Esophagus (tissue), 2 donors: Measurements from ENCODE around the gene GARIN5B. TPM values are rescaled to one million over a fixed set of nuclear protein-coding genes. Genes with fewer than 3 reads are reported as not detected.

Source experiments
- H3K27ac ChIP-seq, 2 donors: one replicate each; pipeline ENCODE4 v1.5.1; 2013; ENCODE audit warnings: low read depth in 2 of 2, mild to moderate bottlenecking in 2 of 2, inconsistent platforms in 1 of 2, low read length in 1 of 2, moderate library complexity in 1 of 2
- H3K27me3 ChIP-seq, 2 donors: one replicate each; pipeline ENCODE4 v1.6.1; 2013; ENCODE audit warnings: low read length in 2 of 2, control low read depth in 1 of 2, mild to moderate bottlenecking in 1 of 2; ENCODE audit not compliant: insufficient read depth in 2 of 2, control insufficient read depth in 1 of 2
- H3K36me3 ChIP-seq, 2 donors: one replicate each; pipeline ENCODE4 v1.6.1; 2013; ENCODE audit warnings: low read length in 1 of 2; ENCODE audit not compliant: control insufficient read depth in 2 of 2, insufficient read depth in 2 of 2
- H3K4me1 ChIP-seq, 2 donors: one replicate each; pipeline ENCODE4 v1.6.1; 2013; ENCODE audit warnings: low read length in 1 of 2; ENCODE audit not compliant: control insufficient read depth in 2 of 2, insufficient read depth in 2 of 2
- H3K4me3 ChIP-seq, 2 donors: one replicate each; pipeline ENCODE4 v1.5.1; 2013; ENCODE audit warnings: low read length in 2 of 2, mild to moderate bottlenecking in 2 of 2, low read depth in 1 of 2, moderate library complexity in 1 of 2
- H3K9me3 ChIP-seq, 2 donors: one replicate each; pipeline ENCODE4 v1.6.1; 2013; ENCODE audit warnings: mild to moderate bottlenecking in 2 of 2, low read depth in 1 of 2, low read length in 1 of 2, moderate library complexity in 1 of 2; ENCODE audit not compliant: control insufficient read depth in 2 of 2, insufficient read depth in 1 of 2
- WGBS, 2 donors: extraction: QIAGEN DNeasy Blood & Tissue Kit; methylation state at CpG; one replicate each; pipeline ENCODE4 v1.1.7; 2013; 5-methylcytosine and 5-hydroxymethylcytosine counted together
- polyA plus RNA-seq, 2 donors: library from polyadenylated mRNA; stranded (reverse); fragments of 200-250 nt; gene quantifications; one replicate each; pipeline ENCODE4 v1.2.3, GENCODE V29; 2013
- donor health status: healthy with polysubstance abuse.
- donor health status: Bipolar disorder and iron deficiency.

GARIN5B gene
- polyA plus RNA-seq, 2 donors = not detected

GRCh38 chr19:55358943-55359908 lies 3.8 kb downstream of the GARIN5B start:
- 67 to 71% methylated on average over 32 of the region's 32 CpGs for WGBS, 2 donors
- Histone ChIP-seq H3K27me3 (peaks cover 0 to 2% of the 10 kb centered on the region in 2 donors), H3K9me3 (no peaks in the 10 kb centered on the region), H3K36me3 (no peaks in the 10 kb centered on the region), H3K4me1 (peaks cover 0 to 3% of the 10 kb centered on the region in 2 donors), H3K4me3 (no peak overlapping the region), H3K27ac (no peak overlapping the region)

- peaks cover 0 to 2% of the 10 kb centered on the region in 2 donors for H3K9me3 ChIP-seq
- H3K27me3 ChIP-seq = peaks cover 0 to 3% of the 10 kb centered on the region in 2 donors
- H3K36me3 ChIP-seq = no peaks in the 10 kb centered on the region
- WGBS, 2 donors = 88% methylated on average over 19 of the region's 19 CpGs
- no peak overlapping the region for H3K4me3 ChIP-seq
- H3K4me1 ChIP-seq = peaks cover 2 to 3% of the 10 kb centered on the region in 2 donors
- no peak overlapping the region for H3K27ac ChIP-seq
These were observed 4.6 kb downstream of the GARIN5B start for GRCh38 chr19:55358493-55358892.

GRCh38 chr19:55355213-55355821 lies 7.7 kb downstream of the GARIN5B start:
- Histone ChIP-seq H3K27ac (peak overlapping the region in 1 of 2 donors; percentile 68), H3K36me3 (no peaks in the 10 kb centered on the region), H3K9me3 (peaks cover 0 to 5% of the 10 kb centered on the region in 2 donors), H3K4me1 (peaks cover 3 to 11% of the 10 kb centered on the region in 2 donors), H3K27me3 (peaks cover 0 to 15% of the 10 kb centered on the region in 2 donors), H3K4me3 (no peak overlapping the region)
- WGBS, 2 donors = 20% methylated on average over 12 to 13 of the region's 13 CpGs

GRCh38 chr19:55354698-55355212 lies 8.3 kb downstream of the GARIN5B start, which contains the start of gene COX6B2:
TSS of gene COX6B2 (minus strand) at chr19:55354719. CDS start at chr19:55354521, 198 bp downstream.
- Histone ChIP-seq H3K27ac (peak within 1 kb of the TSS in 1 of 2 donors; percentile 68), H3K4me3 (peak within 1 kb of the TSS; percentile 35 to 46), H3K36me3 (no peaks in the 10 kb centered on the region), H3K27me3 (peaks cover 0 to 15% of the 10 kb centered on the region in 2 donors), H3K9me3 (peaks cover 0 to 5% of the 10 kb centered on the region in 2 donors), H3K4me1 (peaks cover 3 to 11% of the 10 kb centered on the region in 2 donors)
- WGBS, 2 donors = 2 to 3% methylated on average over 38 to 40 of the region's 43 CpGs

- peaks cover 0 to 13% of the 10 kb centered on the region in 2 donors for H3K27me3 ChIP-seq
- H3K9me3 ChIP-seq = peaks cover 0 to 5% of the 10 kb centered on the region in 2 donors
- WGBS, 2 donors = 1 to 2% methylated on average over 62 to 72 of the region's 72 CpGs
- no peaks in the 10 kb centered on the region for H3K36me3 ChIP-seq
- H3K4me3 ChIP-seq = peak overlapping the region; percentile 35 to 46
- no peak overlapping the region for H3K27ac ChIP-seq
- peaks cover 3 to 11% of the 10 kb centered on the region in 2 donors for H3K4me1 ChIP-seq
These were observed 9.0 kb downstream of the GARIN5B start for GRCh38 chr19:55353803-55354697.

- H3K4me1 ChIP-seq = peaks cover 3 to 11% of the 10 kb centered on the region in 2 donors
- peaks cover 0 to 5% of the 10 kb centered on the region in 2 donors for H3K9me3 ChIP-seq
- peaks cover 0 to 13% of the 10 kb centered on the region in 2 donors for H3K27me3 ChIP-seq
- no peak overlapping the region for H3K27ac ChIP-seq
- no peaks in the 10 kb centered on the region for H3K36me3 ChIP-seq
- H3K4me3 ChIP-seq = peak overlapping the region; percentile 35 to 46
- WGBS, 2 donors = 4% methylated on average over 24 of the region's 24 CpGs
These were observed 9.7 kb downstream of the GARIN5B start for GRCh38 chr19:55353356-55353802.

GRCh38 chr19:55352549-55353145 lies 10.4 kb downstream of the GARIN5B start:
- Histone ChIP-seq H3K36me3 (no peaks in the 10 kb centered on the region), H3K27ac (no peak overlapping the region), H3K4me3 (no peak overlapping the region), H3K4me1 (peaks cover 3 to 11% of the 10 kb centered on the region in 2 donors), H3K9me3 (peaks cover 0 to 5% of the 10 kb centered on the region in 2 donors), H3K27me3 (peaks cover 0 to 13% of the 10 kb centered on the region in 2 donors)
- 52 to 56% methylated on average over 25 of the region's 25 CpGs for WGBS, 2 donors

- Histone ChIP-seq H3K4me3 (no peak overlapping the region), H3K4me1 (peaks cover 3 to 11% of the 10 kb centered on the region in 2 donors), H3K36me3 (no peaks in the 10 kb centered on the region), H3K9me3 (peaks cover 0 to 5% of the 10 kb centered on the region in 2 donors), H3K27ac (no peak overlapping the region), H3K27me3 (peaks cover 0 to 13% of the 10 kb centered on the region in 2 donors)
- 61 to 65% methylated on average over 6 of the region's 6 CpGs for WGBS, 2 donors
These were observed 11.0 kb downstream of the GARIN5B start for GRCh38 chr19:55352040-55352439.
